GM04503 (cell line): Measurements from ENCODE around the gene CALML3.

ENCODE experiments used
- DNase-seq: peaks from one replicate; pipeline ENCODE4 v3.0.0-alpha.2; 2012; ENCODE audit warnings: low read depth

The CALML3 gene

DNA sequence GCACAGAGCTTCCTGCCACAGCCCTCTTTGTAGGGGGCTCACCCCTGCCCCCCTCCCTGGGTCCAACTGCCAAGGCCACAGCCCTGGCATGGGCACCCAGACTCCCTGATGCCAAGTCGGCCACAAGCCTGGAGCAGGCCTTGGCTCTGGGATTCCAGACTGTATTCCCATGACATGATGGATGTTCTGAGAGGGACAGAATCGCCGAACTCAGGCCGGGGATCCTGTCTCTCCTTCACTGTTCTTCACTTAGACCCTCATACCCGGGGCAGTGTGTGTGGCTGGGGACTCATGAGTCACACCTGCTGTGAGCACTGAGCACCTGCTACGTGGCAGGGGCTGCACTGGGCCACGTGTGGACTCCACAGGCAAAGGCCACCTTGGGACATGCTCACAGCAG is 33.3 kb upstream of the CALML3 start:
- DNase-seq = no peak

DNA sequence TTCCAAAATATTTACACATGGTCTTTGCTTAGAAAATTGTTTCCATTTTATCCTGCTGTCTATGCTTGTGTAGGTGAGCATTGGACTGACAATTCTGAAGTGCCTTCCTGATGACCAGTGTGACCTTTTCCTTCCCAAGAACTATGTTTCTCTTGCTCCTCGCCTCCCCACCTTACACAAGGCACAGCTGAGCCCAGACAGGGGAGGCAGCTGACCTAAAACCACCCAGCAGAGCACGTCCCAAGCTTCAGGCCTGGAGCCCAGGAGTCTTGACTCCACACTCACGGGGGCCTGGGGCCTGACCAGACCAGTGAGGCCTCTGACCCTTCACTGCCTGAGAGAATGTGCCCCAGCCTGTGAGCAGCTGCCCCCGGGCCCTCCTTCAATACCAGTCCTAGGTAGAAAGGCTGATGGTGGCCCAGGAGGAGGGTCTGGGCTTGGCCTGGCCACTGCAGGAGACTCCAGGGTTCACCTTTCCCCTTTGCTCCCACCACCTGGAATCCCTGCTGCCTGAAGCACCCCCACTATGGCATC is 32.4 kb upstream of the CALML3 start:
- no peak for DNase-seq

DNA sequence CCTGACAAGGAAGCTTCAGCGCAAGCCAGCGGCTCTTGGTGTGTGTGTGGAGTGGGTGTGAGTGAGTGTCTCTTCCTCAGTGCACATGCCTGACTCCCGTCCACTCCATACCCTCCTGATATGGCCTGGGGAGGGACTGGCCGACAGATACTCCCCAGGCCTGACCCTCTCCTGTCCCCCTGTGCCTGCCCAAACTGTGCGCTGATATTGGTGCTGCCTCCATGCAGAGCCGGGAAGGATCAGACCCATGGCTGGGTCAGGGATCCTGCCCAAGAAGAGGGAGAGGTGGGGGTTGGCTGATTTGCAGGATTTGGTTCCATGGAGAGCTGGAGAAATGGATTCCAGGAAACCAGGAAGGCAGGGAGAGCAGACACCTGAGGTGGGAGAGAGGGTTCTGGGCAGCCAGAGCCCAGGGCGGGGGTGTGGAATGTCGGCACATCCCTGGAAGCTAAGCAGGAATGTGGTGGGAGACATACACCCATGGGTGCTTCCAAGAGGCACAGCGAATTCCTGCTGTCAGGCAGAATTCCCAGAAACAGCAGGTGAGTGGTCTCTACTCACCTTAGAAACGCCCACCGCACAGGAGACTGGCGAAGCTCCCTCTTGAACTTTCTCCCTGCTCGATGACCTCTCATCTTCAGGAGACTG is 31.7 kb upstream of the CALML3 start:
- DNase-seq = no peak

DNA sequence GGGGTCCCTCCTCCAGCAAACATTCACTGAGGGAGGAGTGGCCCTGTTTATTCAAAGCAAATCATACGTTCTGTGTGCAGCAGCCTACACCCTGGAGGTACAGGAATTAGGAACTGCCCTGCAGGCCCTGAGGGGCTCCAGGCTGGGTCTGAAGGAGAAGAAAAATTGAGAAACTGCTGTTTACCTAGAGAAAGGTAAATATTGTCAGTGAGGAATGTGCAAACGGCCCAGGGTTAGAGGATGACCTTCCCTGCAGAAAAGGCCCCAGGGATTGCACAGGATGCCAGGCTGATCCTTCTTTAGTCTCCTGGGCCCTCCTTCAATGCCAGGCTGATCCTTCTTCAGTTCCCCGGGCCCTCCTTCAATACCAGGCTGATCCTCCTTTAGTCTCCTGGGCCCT is 31.1 kb upstream of the CALML3 start:
- DNase-seq = no peak

DNA sequence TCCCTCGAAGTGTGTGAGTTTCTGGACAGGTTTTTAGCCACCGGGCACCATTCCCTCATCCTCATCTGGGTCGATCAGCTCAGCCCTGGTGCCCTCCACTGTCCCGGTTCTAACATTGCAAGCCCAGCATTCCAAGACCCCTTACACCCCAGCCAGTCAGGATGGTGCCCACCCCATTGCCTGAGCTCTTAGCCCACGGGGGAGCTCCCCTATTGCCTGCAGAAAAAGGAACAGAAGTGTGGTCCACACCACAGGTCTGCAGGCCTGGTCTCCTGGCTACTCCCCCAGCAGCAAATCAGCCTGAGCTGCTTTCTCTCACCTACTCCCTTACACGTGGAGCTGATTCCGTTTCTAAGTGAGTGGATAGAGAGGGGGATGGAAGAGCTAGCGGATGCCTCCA is 30.1 kb upstream of the CALML3 start:
- DNase-seq = no peak

DNA sequence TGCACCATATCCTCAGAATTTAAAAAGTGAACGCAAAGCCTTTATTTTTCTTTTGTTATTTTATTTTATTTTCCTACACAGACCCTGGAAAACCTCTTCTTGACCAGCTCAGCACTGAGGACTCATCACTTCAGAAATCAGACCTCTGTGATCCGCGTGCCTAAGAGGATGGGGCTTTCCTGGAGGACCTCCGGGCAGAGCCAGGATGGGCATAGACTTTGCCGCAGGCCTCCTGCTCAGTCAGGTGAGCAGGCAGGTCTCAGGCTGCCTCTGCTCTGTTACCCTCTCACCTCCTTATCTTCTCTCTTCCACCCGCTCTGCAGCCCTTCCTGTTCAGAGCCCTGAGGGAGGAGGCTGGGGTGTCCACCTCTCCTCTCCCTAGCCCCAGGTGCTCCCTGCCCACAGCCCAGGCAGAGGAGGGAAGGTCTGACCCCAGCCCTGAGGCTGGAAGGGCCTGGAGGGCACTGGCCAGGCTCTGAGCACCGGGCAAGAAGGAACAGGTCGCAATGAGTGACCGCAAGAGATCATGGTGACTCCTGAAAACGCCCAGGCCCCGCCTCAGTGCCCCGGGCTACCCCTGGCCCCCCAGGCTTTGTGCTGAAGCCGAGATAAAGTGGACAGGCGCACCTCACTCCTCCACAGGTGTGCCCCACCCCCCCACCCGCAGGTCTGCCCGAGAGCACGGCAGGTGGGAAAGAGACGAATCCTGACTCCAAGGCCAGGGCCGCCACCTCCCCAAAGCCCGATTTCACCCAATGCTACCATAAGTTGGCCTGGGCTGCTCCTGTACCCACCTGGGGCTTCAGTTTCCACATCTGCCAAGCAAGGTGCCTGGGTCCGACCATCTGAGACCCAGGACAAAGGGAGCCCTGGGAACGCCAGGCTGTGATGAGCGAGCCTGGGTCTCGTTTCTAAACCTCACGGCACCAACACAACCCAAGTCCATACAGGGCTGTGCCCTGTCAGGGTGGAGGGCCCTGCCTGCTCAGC is 28.2 kb upstream of the CALML3 start:
- DNase-seq = no peak

DNA sequence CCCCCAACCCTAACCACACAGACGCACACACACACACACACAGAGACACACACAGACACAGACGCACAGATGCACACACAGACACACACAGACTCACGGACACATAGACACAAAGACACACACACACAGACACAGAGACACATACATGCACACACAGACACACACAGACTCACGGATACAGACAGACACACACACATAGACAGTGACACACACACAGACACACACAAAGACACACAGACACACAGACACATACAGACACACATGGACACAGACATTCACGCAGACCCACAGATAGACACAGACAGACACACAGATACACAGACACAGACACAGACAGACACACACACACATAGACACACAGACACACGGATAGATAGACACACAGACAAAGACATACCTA is 27.5 kb upstream of the CALML3 start:
- DNase-seq = no peak

DNA sequence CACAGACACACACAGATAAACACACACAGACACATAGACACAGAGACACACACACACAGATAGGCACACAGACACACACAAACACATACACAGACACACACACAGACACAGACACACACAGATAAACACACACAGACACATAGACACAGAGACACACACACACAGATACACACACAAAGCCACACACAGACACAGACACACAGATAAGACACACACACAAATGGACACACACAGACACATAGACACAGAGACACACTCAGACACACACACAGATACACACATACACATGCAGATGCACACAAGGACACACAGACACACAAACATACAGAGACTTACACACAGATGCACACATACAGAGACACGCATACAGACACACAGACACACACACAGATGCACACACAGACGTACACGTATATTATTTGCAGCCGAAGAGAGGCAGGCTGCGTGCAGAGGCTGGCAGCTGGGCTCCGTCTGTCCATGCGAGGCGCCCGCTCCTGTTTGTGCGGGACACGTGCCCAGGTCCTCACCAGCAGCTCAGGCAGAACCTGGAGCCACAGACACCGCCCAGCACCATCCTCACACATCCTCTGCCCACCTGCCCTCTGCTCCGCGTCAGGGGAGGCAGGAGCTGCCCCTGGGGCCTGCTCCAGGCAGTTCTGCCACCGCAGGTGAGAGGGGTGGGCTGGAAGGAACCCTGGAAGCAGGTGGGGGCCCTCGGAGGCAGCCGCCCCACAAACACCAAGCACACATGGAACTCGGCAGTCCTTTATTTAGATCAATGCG is 26.6 kb upstream of the CALML3 start:
- no peak for DNase-seq

DNA sequence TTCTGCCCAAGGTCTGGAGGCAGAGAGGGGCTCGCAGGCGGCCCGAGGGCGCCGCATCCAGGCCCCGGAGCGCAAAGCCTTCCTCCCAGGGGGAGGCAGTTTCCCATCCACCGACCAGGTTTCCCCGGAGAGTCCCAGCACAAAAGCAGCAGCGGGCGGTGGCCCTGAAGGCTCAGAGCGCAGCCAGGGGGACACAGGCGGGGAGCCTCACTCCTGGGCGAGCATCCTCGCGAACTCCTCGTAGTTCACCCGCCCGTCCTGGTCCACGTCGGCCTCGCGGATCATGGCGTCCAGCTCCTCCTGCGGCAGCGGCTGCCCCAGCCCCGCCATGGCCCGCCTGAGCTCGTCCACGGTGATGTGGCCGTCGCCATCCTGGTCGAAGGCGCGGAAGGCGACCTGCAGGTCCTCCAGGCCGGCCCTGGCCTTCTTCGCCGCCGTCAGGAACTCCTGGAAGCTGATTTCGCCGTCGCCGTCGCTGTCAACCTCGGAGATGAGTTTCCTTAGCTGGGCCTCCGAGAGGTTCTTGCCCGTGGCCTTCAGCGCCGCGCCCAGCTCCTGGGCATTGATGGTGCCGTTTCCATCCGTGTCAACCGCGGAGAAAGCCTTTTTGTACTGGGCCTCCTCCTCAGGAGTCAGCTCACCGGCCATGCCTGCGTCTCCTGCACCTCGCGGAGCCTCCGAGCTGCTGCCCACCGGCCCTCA is 25.8 kb upstream of the CALML3 start:
- no peak for DNase-seq

DNA sequence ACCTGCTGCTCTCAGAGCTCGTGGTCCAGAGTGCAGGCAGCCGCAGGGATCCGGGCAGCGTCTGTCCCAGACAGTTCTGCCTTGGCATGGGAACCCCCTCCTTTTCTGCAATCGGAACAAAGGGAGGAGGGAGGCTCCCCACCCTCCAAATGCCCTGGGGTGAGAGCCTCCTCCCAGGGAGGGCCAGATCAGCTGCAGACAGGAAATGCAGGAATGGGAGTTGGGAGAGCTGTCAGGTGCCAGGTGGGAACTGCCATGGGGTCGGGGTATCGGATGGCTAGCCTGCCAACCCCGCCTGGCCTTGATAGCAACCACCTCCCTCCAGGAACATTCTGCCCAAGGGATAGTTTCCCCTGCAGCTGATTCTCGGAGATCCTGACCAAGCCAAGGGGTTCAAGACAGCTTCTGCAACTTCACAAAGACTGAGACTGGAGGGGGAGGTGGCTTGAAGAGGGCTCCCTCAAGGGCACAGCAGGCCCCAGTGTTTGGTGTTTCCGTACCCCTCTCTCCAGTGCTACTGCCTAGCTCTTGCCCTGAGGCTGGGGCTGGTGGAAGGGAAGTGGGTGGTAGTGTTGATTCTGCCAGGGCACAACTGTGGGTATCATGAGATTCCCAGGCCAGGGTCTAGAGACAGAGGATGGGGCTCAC is 25.1 kb upstream of the CALML3 start, which contains the start of gene CALML5:
TSS of gene CALML5 (minus strand) at position 78 of the 648 bp plus-strand sequence. CDS start 132 bp downstream, outside the sequence.
- no peak for DNase-seq

DNA sequence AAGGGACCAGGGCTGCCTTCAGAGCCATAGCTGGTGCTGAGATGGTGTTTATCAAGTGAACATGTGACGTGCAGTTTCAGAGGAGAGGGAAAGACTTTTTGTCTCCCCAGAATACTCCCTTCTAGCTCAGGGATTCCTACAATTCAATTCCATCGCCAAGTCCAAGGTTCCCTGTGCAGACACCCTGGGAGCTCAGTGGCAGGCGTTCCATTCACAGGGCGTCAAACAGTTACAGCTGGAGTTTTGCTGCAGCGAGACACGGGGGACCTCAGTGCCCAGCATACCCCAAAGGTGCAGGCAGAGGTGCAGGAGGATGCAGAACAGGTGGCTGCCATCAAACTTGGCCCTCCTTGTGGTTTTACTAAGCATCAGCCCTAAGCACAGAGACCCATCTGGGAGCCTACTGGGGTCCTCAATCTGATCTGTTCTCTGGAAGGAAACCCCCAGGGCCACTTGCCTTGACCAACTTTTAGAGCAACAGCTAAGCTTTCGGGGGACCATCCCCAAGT is 24.5 kb upstream of the CALML3 start:
- no peak for DNase-seq

DNA sequence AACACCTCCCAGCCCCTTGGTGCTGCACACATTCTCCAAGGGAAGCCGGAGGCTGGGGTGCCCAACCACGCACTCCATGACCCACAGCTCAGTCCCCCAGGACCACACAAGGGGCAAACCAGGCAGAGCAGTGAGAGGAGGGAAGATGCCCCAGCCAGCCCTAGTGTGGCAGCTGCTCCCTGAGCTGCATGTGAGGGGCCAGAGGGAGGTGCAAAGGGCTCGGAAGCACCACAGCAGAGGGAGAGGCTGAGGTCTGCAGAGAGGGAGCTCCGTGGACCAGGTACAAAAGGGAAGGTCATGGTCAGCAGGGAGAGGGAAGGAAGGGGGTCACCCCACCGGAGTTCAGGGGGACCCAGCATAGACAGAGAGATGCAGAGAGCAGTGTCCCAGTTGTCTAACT is 23.9 kb upstream of the CALML3 start:
- DNase-seq = no peak

DNA sequence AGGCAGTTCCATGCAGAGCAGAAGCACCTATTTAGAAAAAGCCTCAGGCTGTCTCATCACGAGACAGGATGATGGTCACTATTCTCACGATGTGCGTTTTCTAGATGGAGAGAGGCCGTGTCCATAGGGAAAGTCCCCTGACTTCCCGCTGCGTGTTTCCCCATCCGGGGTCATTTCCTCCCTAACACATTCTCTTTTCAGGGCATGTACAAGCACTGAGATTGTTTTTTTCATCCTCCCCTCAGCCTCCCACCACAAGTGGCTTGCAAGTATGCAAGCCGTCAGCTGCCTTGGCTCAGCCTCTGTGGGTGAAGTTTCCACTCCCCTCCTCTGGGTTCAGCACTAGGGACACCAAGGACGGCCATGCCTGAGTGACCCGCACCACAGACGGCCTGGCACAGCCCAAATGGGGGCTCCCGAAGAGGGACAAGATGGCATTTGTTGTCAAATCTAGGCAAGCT is 22.7 kb upstream of the CALML3 start:
- no peak for DNase-seq

DNA sequence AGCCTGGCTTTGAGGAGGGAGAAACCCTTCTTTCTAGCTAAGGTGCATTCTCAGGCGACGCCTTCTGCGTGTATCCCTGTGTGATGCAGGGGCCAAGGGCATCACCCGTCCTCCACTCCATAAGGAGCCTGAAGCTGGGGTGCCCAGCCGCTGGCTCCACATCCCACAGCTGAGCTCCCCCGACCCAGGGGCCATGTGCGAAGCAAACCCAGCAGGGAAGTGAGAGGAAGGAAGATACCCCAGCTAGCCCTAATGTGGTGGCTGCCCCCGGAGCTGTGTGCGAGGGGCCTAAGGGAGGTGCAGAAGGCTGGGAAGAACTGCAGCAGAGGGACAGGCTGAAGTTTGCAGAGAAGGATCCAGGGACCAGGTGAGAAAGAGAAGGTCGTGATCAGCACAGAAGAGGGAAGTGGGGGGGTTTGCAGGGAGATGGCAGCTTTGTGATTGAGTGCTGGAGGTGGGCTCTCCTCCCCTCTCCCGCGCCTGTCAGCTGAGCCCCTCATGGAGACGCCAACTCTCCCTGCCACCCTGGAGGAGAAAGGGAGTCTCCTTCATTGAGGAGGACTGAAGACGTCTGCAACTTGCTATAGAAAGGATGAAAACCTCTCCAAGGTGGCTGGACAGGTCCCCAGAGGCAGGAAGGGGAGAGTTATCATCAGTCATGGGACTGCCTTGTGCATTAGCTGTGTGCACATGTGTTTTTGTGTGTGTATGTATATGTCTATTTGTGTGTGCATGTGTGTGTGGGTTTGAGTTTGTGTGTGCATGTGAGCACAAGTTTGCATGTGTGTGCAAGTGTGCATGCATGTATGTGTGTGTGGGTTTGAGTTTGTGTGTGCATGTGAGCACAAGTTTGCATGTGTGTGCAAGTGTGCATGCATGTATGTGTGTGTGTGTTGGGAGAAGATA is 21.9 kb upstream of the CALML3 start:
- DNase-seq = no peak

DNA sequence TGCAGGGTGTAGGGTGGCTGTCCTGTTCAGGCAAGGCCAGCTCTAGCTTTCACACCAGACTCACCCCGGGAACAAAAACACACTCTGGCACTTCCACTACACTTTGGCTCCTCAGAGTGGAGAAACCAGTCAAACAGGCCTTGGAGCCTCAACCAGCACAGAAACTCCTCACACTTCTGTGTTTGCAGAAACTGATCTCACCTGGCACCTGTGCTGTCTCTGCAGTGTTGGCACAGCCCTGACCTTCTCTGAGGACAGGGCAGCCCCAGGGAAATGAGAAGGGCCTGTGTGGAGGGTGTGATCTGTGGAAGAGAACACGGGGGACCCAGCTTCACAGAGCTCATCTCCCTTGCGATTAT is 21.3 kb upstream of the CALML3 start:
- DNase-seq = no peak

DNA sequence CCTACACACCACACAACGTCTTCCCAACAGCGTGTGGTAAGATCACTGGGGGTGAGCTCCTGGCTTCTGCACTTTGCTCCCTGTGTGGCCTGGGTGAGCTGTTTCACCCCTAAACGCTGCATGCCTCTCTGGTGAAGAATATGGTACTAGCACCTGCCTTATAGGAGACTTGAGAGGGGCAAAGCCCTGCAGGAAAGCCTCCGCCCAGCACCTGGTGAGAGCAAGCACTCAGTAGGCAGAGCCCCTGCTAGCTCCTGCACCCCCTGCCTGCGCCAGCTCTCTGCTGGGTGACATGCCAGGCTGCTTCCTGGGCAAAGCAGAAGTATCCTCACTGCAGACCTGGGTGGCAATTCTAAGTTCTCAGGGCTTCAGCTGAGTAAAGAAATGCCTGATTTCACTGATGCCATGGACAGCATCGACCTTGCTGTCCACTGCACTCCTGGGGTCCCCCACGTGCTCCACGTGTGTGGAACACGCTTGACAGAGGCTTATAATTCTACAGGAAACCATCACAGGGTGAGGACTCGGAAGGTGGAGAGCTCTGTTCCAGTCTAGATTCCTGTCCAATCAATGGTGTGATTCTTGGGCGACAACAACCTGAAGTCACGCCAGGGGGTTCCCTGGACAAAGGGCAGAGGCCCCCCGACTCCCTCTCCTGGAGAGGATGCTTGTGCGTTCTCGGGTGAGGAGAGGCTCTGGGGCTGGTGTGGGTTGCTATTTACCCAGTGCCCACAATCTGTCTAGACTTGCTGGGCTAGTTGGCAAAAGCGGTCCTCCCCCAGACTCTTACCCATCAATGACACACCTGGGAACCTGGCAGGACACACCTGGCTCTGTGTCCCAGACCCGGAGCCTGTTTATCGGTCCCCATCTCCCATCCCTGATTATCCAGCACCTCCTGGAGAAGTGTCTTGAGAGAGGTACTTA is 20.4 kb upstream of the CALML3 start:
- no peak for DNase-seq

DNA sequence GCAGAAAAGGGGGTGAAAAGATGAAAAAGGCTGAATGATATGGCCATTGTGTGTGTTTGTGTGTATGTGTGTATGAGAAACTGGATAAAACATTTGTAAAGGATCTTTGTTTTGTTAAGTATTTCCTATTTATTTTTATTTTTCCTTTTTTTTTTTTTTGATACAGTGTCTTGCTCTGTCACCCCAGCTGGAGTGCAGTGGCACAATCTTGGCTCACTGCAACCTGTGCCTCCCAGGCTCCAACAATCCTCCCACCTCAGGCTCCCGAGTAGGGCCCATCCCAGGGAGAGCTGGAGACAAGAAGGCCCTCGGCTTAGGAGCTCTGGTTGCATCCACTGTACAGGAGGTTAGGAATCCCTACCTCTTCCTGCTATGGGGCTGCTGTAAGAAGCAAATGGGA is 18.5 kb upstream of the CALML3 start:
- DNase-seq = no peak

DNA sequence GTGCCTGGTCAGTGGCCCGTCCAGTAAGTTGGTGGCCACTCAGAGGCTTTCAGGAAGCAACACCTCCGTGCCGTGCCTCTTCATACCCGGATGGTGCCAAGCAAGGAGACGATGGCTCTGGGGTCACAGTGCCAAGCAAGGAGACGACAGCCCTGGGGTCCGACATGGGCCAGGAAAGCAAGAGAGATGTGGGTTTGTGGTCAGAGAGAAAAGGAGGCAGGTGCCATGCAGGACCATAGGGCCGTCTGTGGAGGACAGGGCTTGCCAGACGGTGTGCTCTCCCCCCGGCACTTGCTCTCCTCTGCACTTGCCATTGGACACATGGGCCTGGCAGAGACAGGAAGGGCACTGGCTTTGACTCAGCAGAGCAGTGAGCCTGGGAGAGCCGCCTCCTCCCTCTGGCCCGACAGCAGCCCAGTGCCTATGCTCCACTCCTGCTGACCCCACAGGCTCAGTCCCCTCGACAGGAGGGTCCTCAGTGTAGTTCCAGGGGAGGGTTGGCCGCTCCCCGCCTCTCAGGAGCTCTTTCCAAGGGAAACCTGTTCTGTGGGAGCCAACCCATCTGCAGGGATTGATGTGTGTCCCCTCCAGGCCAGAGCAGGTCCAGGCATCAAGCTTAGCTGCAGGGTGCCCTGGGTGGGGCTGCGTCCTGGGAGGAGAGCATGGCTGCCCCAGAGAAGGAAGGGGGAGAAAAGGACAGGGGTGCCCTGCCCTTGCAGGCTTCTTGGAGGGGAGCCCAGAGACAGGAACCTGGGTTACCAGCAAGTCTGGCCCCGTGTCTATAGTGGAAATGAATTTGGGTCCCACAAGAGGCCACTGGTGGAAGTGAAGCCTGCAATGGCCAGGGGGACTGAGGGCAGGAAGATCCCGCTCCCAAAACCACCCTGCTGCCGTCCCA is 17.8 kb upstream of the CALML3 start:
- no peak for DNase-seq
